ENCODE measurements around the gene ATF7. TPM values are rescaled to one million over a fixed set of nuclear protein-coding genes. Genes with fewer than 3 reads are reported as not detected.

ATF7 gene
- total and polyA plus RNA-seq, 2 of the 4 experiments (the other 2 are of a cell fraction): 7.0 to 16.3 TPM

GRCh38 chr12:53513712-53514410 is 112.3 kb downstream of the ATF7 start:
- Histone ChIP-seq H3K23ac (ENCODE audit: low read depth, low read length) (no peak overlapping the region), H4K5ac (ENCODE audit: low read depth, low read length) (no peak overlapping the region), H3K4me1 (ENCODE audit: control insufficient read depth, insufficient read depth, low read length) (no peaks in the 10 kb centered on the region), H2AFZ (replicated peaks; ENCODE audit: low read length, poor library complexity) (no peak overlapping the region), H3K9me3 (ENCODE audit: control insufficient read depth, insufficient read depth, low read length) (no peaks in the 10 kb centered on the region), H3K4ac (ENCODE audit: low read depth, low read length) (no peak overlapping the region), H2BK20ac (ENCODE audit: low read depth, low read length) (no peak overlapping the region), H2BK5ac (ENCODE audit: low read depth, low read length, poor library complexity, severe bottlenecking) (no peak overlapping the region), H3K79me1 (ENCODE audit: low read depth in 1 of 2, low read length in 2 of 2) (no peaks in the 10 kb centered on the region), H3K27me3 (ENCODE audit: control insufficient read depth, insufficient read depth, low read length) (no peaks in the 10 kb centered on the region), H3K9me1 (ENCODE audit: insufficient read depth, low read length) (no peaks in the 10 kb centered on the region), H4K8ac (ENCODE audit: low read depth in 2 of 2, low read length in 2 of 2) (no peak overlapping the region), H2BK15ac (ENCODE audit: low read depth, low read length) (no peak overlapping the region), H3K4me3 (ENCODE audit: insufficient read depth, low read depth, low read length) (no peak overlapping the region), H2BK120ac (ENCODE audit: low read depth, low read length) (no peak overlapping the region), H3K4me2 (ENCODE audit: low read depth, low read length) (no peak overlapping the region), H3K14ac (replicated peaks; ENCODE audit: low read depth, low read length) (no peak overlapping the region), H3K56ac (ENCODE audit: extremely low read depth, insufficient read depth, low read length) (no peak overlapping the region), H2AK5ac (ENCODE audit: low read depth, low read length) (no peak overlapping the region), H4K20me1 (ENCODE audit: insufficient read depth, low read length) (no peaks in the 10 kb centered on the region), H3K27ac (ENCODE audit: insufficient read depth, low read length) (no peak overlapping the region), H3K18ac (ENCODE audit: low read depth, low read length) (no peak overlapping the region), H3K9ac (ENCODE audit: low read depth, low read length) (no peak overlapping the region), H2AK9ac (replicated peaks; ENCODE audit: low read depth, low read length, poor library complexity) (no peak overlapping the region), H3K36me3 (ENCODE audit: control insufficient read depth, insufficient read depth, low read length) (peaks cover 43% of the 10 kb centered on the region), H4K91ac (ENCODE audit: insufficient read depth, low read depth, low read length) (no peak overlapping the region)
- in situ Hi-C loops (cut with MboI; ENCODE audit: low sequenced_read_pairs) (loop anchor here (10.0 kb wide), 1 partner anchor 299 kb away; no protein-coding TSS in a partner anchor), intact Hi-C loops (cut with micrococcal nuclease) (no loop called here), dilution Hi-C loops (cut with HindIII; ENCODE audit: low sequenced_read_pairs, unreplicated experiment) (no loop called here)
- 83% methylated on average over 1 of the region's 6 CpGs; no CpG with 5 or more reads in 1 of the 2 experiments for WGBS, 2 experiments (ENCODE audit: extremely low coverage in 2 of 2, insufficient read length in 1 of 2)
- no TSS peak for BruUV-seq (replicated peaks)
- DNase-seq: no peak
- ATAC-seq (ENCODE audit: low read depth): no peak
- ChIA-PET POLR2A (ENCODE audit: unreplicated experiment) (no interaction called here), CTCF (no interaction called here)
- TF ChIP-seq RCOR1 (IDR thresholded peaks at IDR 0.05; ENCODE audit: insufficient replicate concordance, low read length) (no peak), POLR2A (IDR thresholded peaks at IDR 0.05; ENCODE audit: low read depth, low read length) (no peak), RAD21 (IDR thresholded peaks at IDR 0.05; ENCODE audit: low read length) (no peak), USF2 (IDR thresholded peaks at IDR 0.05; ENCODE audit: low read depth, low read length) (no peak), RFX5 (IDR thresholded peaks at IDR 0.05; ENCODE audit: low read depth, low read length) (no peak), MXI1 (IDR thresholded peaks at IDR 0.05; ENCODE audit: borderline replicate concordance, low read depth, low read length) (no peak), MAFK (IDR thresholded peaks at IDR 0.05; ENCODE audit: low read depth, low read length) (no peak), SMC3 (IDR thresholded peaks at IDR 0.05; ENCODE audit: low read depth, low read length) (no peak), MAZ (IDR thresholded peaks at IDR 0.05; ENCODE audit: borderline replicate concordance, low read depth, low read length) (no peak), BHLHE40 (IDR thresholded peaks at IDR 0.05; ENCODE audit: low read depth, low read length) (no peak), NFE2L2 (IDR thresholded peaks at IDR 0.05; ENCODE audit: low read depth, low read length) (no peak), FOS (IDR thresholded peaks at IDR 0.05; ENCODE audit: low read depth, low read length) (no peak), CEBPB (IDR thresholded peaks at IDR 0.05; ENCODE audit: low read depth, low read length) (no peak), CHD1 (IDR thresholded peaks at IDR 0.05; ENCODE audit: low read depth, low read length) (no peak)
- TF ChIP-seq, protein P1, sequence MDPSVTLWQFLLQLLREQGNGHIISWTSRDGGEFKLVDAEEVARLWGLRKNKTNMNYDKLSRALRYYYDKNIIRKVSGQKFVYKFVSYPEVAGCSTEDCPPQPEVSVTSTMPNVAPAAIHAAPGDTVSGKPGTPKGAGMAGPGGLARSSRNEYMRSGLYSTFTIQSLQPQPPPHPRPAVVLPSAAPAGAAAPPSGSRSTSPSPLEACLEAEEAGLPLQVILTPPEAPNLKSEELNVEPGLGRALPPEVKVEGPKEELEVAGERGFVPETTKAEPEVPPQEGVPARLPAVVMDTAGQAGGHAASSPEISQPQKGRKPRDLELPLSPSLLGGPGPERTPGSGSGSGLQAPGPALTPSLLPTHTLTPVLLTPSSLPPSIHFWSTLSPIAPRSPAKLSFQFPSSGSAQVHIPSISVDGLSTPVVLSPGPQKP (IDR thresholded peaks at IDR 0.05; ENCODE audit: borderline replicate concordance, low read depth, low read length): no peak
- TF ChIP-seq, protein P2, sequence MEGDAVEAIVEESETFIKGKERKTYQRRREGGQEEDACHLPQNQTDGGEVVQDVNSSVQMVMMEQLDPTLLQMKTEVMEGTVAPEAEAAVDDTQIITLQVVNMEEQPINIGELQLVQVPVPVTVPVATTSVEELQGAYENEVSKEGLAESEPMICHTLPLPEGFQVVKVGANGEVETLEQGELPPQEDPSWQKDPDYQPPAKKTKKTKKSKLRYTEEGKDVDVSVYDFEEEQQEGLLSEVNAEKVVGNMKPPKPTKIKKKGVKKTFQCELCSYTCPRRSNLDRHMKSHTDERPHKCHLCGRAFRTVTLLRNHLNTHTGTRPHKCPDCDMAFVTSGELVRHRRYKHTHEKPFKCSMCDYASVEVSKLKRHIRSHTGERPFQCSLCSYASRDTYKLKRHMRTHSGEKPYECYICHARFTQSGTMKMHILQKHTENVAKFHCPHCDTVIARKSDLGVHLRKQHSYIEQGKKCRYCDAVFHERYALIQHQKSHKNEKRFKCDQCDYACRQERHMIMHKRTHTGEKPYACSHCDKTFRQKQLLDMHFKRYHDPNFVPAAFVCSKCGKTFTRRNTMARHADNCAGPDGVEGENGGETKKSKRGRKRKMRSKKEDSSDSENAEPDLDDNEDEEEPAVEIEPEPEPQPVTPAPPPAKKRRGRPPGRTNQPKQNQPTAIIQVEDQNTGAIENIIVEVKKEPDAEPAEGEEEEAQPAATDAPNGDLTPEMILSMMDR (conservative IDR thresholded peaks at IDR 0.05; ENCODE audit: low read depth, low read length): no peak

All from IMR-90 (cell line).